GM18499 (cell line): Measurements from ENCODE around the gene PLAAT1.

Experiments
- ATAC-seq: cut with Tn5 transposase; IDR thresholded peaks from one replicate; pipeline ENCODE4 v1.9.1; 2021; ENCODE audit warnings: moderate number of reproducible peaks; ENCODE audit not compliant: insufficient read depth, unreplicated experiment

The PLAAT1 gene

GRCh38 chr3:193240850-193241706 is at the start of gene PLAAT1:
Gene PLAAT1 (plus strand): TSS chr3:193241222. CDS start chr3:193255651, 14,429 bp downstream.
- ATAC-seq, result no peak

DNA sequence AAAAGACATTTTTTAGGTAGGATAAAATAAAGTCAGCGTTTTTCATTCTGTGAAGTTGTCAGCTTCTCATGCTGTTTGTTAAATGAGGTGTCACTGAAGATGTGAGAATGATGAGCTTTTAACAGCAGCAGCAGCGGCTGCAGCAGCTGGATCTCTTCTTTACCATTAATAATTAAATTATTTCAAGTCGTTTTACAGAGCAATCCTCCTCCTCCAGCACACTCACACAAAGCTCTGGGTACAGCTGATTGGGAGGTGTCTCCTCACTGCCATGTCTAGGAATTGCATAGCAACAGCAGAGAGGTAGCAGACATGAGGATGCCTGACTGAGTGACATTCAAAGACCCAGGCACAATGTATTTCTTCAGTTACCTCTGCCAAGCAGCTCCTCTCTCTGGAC is 46.7 kb upstream of the PLAAT1 start:
- no peak for ATAC-seq

DNA sequence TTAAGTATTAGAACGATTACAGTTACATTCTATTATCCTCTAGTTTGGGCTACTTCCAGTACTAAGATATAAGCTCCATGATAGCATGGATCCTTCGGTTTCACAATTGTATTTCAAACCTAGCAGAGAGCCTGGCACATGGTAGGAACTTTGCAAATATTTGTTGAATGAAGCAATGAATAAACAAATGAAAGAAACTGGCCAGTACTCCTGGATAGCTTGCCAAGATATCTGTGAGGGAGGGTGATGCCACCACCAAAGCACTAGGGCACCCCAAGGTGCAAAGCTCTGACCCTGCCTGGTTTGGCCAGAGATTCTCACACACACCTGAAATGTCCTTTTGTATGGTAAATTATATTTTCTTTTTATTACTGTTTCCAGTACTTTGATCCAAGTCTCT is 44.3 kb upstream of the PLAAT1 start:
- ATAC-seq, result no peak

DNA sequence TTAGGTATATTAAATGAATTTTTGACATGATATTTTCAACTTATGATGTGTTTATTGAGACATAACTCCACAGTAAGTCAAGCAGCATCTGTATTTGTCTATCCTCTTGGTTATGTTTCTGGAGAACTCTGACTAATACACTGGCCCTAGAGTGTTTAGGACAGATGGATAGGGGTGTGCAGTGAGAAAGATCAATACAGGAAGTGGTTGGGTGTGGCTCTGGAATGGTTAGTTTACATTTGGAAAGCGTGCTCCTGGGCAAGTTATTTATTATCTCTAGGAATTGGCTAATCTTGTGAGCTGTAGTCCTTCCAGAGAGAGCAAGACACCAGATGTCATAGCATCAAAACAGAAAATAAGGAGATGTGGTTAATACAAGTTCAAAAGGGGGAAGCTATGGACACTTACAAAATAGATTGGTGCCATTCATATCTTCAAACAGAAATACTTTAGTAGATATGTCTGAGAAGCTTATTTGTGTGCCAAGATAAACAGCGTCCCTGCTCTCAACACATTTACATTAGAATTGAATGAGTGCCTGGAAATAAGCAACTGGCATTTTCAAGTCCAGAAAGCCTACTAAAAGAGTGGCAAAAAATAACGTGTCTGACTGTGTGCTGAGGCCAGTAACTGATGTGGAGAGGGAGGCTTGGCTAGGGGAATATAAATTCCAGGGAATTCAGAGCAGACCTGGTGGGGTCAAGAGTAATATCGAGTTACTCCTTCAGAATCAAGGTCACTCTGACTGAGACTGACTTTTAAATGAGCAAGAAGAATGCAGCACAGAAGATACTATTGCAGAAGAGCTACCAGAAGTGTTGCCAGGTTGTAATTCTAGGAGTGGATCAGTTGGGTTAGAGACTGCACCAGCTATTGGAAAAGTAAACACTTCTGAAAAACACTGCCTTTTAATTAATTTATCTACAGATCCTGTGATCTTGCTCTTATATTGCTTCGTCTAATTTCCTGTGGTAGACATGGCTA is 33.4 kb upstream of the PLAAT1 start:
- ATAC-seq, result no peak

DNA sequence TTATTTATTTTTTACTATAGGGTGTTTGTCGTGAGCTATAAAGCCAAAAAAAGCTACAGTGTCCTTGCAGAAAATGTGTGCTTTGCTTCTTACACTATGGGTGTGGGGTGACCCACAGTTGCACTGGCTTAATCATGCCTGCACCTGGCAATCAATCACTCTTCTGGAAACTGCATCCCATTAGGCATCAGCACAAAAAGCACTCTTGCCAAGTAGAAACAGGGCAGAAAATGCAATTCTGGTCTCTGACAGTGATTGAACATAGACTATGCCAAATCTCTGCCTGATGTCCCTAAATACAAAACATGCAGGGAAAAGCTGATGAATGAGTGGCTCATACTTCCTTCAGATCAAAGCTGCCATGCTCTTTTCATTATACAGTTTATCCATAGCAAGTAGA is 30.4 kb upstream of the PLAAT1 start:
- ATAC-seq, result no peak

- ATAC-seq, result no peak
Observed at GRCh38 chr3:193211173-193211572, 29.8 kb upstream of the PLAAT1 start.

GRCh38 chr3:193211984-193212383 is 29.0 kb upstream of the PLAAT1 start:
- no peak for ATAC-seq

- ATAC-seq, result no peak
Observed at GRCh38 chr3:193212844-193213243, 28.2 kb upstream of the PLAAT1 start.

DNA sequence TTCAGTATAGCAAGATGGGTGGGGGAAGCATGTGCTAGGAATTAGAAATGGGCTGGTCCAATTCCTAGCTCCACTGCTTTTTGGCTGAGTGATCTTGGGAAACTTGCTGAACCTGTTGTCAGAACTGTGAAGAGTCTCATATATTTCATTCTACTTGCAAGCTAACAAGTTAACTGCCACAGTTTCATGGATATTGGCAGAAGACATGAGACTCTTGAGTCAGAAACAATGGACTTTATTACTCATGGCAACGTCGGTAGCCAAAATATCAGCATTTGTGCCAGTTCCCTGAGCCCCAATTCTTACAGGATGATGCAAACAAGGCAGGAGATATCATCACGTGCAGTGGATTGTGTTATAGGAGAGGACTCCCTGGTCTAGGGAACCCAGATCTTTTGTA is 26.6 kb upstream of the PLAAT1 start:
- no peak for ATAC-seq

GRCh38 chr3:193225302-193226125 is 15.5 kb upstream of the PLAAT1 start:
- no peak for ATAC-seq

GRCh38 chr3:193228206-193228605 is 12.8 kb upstream of the PLAAT1 start:
- ATAC-seq, result no peak

- no peak for ATAC-seq
Observed at GRCh38 chr3:193229851-193230420, 11.1 kb upstream of the PLAAT1 start.

DNA sequence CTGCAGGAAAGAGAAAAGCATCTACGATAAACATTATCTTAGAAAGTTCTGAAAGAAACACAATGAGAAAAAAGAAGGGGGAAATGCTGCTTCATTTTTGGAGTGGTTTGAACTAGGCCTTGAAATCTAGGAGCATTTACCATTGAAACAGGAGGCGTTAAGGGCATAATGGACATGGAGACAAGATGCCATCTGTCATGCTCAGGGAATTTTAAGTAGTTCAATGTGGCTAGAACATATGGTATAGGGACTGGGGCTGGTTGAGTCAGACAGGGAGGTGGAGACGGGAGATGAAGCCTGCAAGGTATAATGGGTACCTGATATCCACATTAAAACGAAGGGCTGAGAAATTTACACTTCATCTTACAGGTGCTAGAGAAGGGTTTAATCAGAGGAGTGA is 10.4 kb upstream of the PLAAT1 start:
- no peak for ATAC-seq

DNA sequence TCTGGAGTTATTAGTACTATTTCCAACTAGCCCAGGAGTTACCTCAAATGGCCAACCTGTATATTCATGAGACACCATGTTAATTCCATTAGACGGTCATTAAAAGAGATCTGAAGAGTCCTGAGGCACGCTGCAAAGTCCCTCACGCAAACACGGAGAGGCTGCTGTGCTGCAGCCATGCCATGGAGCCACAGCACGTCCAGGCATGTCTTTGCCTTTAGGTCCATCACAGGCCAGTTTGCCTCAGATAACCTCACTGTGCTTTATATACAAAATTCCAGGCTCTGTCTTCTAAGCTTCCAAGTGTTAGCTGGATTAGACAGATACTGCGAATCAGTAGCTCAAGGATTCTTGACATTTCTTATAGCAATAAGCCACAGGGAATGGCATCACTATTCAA is 9.8 kb upstream of the PLAAT1 start:
- no peak for ATAC-seq

DNA sequence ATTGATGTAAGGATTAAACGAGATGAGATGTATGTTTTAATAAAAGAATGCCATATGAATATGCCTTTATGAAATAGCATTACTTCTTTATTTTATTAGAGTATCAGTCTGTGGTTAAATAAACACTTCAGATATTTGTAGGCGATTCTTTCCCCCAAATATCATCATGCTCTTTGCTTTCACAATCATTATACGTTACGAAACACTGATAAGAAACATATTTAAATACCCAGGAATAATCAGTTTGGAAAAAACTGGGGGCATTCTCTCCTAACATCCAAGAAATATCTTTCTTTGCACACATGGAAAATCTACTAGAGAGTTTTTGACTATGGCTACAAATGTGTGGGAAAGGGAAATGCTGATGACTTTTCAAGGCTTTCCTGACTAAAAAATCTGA is 4.4 kb upstream of the PLAAT1 start:
- no peak for ATAC-seq

DNA sequence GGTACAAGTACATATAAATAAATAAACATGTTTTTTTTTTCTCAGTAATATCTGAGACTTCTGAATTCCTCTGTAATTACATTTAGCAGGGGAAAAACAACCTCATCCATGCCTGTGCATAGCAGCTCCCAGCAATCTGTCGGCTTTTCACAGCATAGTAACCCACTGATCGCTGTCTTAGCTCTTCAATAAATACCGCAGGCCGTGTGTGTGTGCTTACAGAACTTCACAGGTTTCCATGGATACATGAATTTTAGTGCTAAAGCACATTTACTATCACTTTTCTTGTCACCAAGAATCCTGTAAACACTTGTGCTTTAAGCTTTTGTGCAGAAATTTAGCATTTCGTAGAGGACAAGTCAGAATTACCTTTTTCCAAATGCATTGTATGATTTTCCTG is 4.0 kb upstream of the PLAAT1 start:
- ATAC-seq, result no peak

DNA sequence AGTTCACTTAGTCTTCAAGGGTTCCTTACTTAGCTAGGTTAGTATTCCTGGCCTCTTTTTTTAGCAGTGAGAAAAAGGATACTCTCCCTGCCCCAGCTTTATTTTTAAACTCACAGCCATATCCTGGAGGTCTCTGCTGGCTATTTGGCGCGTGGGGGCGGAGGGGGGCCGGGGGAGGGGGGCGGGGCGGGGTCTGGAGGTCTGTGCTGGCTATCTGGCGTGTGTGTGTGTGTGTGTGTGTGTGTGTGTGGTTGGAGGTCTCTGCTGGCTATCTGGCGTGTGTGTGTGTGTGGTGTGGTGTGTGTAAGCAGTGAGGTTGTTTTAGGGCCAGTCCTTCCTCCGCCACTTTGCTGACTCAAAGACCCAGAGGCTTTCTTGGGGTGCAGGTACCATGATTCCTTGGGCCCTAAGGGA is 579 bp upstream of the PLAAT1 start:
- no peak for ATAC-seq

GRCh38 chr3:193241716-193242115 is 694 bp downstream of the PLAAT1 start:
- no peak for ATAC-seq

GRCh38 chr3:193243571-193243970 is 2.5 kb downstream of the PLAAT1 start:
- ATAC-seq, result no peak

- ATAC-seq, result no peak
Observed at GRCh38 chr3:193248848-193249468, 7.9 kb downstream of the PLAAT1 start.
